GM12874 (cell line): ENCODE measurements around the gene RNF6.

Source experiments
- CTCF ChIP-seq: IDR thresholded peaks from 2 replicates; pipeline ENCODE4 v1.5.1; 2011; ENCODE audit warnings: low read depth, mild to moderate bottlenecking, control low read depth, low read length, moderate library complexity; ENCODE audit not compliant: insufficient read depth

Gene RNF6

GRCh38 chr13:26202365-26202972, 19.6 kb downstream of the RNF6 start:
- no peak for TF ChIP-seq CTCF

GRCh38 chr13:26200811-26201210, 21.3 kb downstream of the RNF6 start:
- no peak for TF ChIP-seq CTCF

- TF ChIP-seq CTCF = no peak
These were observed 24.0 kb downstream of the RNF6 start for GRCh38 chr13:26198116-26198515.

GRCh38 chr13:26197298-26197697, 24.8 kb downstream of the RNF6 start:
- TF ChIP-seq CTCF = no peak

- no peak for TF ChIP-seq CTCF
These were observed 35.1 kb downstream of the RNF6 start for GRCh38 chr13:26186995-26187394.

- TF ChIP-seq CTCF = peak; percentile 55
These were observed 35.8 kb downstream of the RNF6 start for GRCh38 chr13:26186118-26186870.

GRCh38 chr13:26185720-26186117, 36.4 kb downstream of the RNF6 start:
- TF ChIP-seq CTCF = no peak
